AG04449 (cell line): ENCODE measurements around the gene PTPRM.

Experiments used
- CTCF ChIA-PET: fragments of 350-600 bp; formaldehyde crosslinking; extraction: SDS; loops from one replicate; lab custom pipeline; 2021; ENCODE audit warnings: antibody characterized with exemption; lab: Yijun Ruan, JAX
- POLR2A ChIA-PET: fragments of 400-600, 350-600 bp; formaldehyde crosslinking; extraction: SDS; loops from one replicate; lab custom pipeline; 2020; ENCODE audit warnings: antibody characterized with exemption, inconsistent platforms; lab: Yijun Ruan, JAX
- DNase-seq: peaks from one replicate; pipeline ENCODE4 v3.0.0-alpha.2; 2010; ENCODE audit warnings: low read depth, low spot score
- H3K4me3 ChIP-seq: 2 replicates; pipeline ENCODE4 v1.5.1; 2011; ENCODE audit warnings: low read depth, mild to moderate bottlenecking, control low read depth, low read length
- CTCF ChIP-seq: IDR thresholded peaks from one replicate; pipeline ENCODE4 v1.5.1; 2011; ENCODE audit warnings: mild to moderate bottlenecking, moderate library complexity, low read length, control low read depth, inconsistent platforms; ENCODE audit not compliant: insufficient read depth; ENCODE audit errors: missing control alignments

The PTPRM gene

DNA sequence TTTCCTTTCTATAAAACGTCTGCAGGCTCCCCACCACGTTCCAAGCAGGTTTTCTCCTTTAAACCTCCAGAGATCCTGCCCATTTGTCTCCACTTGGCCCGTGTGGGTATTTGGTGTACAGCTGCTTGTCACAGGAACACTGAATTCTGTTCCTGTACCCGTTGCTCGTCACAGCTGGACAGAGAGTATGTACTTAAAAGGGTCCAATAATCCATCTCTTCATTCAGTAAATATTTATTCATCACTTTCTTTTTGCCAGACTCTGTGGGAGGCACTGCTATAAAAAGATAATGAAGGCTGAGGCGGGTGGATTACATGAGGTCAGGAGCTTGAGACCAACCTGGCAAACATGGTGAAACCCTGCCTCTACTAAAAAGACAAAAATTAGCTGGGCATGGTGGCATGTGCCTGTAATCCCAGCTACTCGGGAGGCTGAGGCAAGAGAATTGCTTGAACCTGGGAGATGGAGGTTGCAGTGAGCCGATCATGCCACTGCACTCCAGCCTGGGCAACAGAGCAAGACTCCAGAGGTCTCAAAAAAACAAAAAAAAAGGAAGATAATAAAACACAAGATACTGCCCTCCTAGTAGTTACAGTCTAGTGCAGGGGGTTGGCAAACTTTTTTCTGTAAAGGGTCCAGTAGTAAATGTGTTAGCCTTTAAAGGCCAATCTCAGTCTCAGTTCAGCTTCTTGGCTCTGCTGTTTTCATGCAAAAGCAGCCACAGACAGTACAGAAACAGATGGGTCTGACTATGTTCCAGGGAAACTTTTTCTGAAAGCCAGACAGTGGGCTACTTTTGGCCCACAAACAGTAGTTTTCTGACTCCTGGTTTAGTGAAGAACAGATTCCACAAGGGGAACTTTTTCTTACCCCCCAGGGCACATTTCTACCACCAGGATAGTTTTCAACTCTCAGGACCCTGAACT is 732.2 kb downstream of the PTPRM start:
- no peak overlapping the region for H3K4me3 ChIP-seq
- CTCF ChIA-PET, result no interaction called here
- POLR2A ChIA-PET, result no interaction called here
- DNase-seq, result no peak
- TF ChIP-seq CTCF, result no peak

GRCh38 chr18:8300751-8301410 is 733.8 kb downstream of the PTPRM start:
- ChIA-PET CTCF (no interaction called here), POLR2A (no interaction called here)
- no peak overlapping the region for H3K4me3 ChIP-seq
- TF ChIP-seq CTCF, result no peak
- no peak for DNase-seq

DNA sequence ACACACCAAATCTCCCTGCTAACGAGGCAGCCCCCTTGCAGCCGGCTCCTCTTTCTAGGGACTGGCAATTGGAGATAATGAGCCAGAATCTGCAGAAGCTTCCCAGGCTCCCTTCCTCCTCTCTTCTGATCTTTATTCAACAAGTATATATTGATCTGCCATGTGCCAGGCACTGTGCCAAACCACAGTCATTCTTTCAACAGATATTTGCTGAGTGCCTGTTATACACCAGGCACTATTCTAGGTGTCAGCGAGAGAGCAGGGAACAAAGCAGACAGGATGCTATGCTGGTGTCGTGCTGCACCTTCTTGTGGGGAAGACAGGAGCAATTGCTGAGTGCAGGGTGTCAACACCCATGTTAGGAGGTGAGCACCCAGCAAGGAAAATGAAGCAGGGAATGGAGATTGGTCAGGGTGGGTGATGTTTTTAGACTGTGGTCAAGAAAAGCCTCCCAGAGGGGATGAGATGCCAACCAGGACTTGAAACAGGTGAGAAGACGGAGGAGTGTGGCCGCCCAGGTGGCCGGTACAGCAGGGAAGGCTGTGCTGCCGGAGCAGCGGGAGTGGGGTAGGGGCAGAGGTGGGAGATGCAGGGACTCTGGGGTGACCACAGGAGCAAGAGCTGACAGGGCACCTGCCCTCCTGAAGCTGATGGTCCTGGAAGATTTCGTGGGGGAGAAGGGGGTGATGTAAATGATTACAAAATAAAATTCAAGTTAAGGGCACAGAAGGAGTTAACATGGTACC is 734.5 kb downstream of the PTPRM start:
- CTCF ChIA-PET, result no interaction called here
- DNase-seq, result no peak
- H3K4me3 ChIP-seq, result no peak overlapping the region
- POLR2A ChIA-PET, result no interaction called here
- no peak for TF ChIP-seq CTCF

- ChIA-PET POLR2A (no interaction called here), CTCF (no interaction called here)
- TF ChIP-seq CTCF, result no peak
- no peak for DNase-seq
- H3K4me3 ChIP-seq, result no peak overlapping the region
These were observed 736.1 kb downstream of the PTPRM start for GRCh38 chr18:8303151-8303755.

DNA sequence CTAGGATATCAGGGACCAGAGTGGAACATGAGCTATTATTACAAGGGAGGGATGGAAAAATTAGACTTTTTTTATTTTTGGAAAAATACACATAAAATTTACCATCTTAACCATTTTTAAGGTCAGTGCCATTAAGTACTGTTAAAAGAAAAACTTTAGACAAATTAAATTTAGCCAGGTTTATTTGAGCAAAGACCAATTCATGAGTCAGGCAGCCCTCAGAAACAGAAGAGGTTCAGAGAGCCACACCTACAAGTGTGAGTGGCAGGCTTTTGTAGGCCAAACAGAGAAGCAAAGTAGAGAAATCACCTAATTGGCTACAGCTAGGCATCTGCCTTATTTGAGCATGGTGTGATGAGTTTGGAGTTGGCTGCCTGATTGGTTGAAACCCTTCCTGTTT is 740.8 kb downstream of the PTPRM start:
- H3K4me3 ChIP-seq, result no peak overlapping the region
- TF ChIP-seq CTCF, result no peak
- DNase-seq, result no peak
- POLR2A ChIA-PET, result no interaction called here
- CTCF ChIA-PET, result no interaction called here
